ENCODE data around the gene S100A1.
"Not testable (repeated sequence)": the region's sequence is repeated elsewhere in the genome, so short reads cannot be mapped to it uniquely, and the experiment has no call there.

S100A1 gene

GRCh38 chr1:153633161-153633753, 5.0 kb downstream of the S100A1 start:
- DNase-seq, result no peak

- peak; percentile 97 for DNase-seq
Measured at GRCh38 chr1:153633754-153634665, 5.8 kb downstream of the S100A1 start, which contains the start of gene CHTOP. CHTOP (plus strand) TSS chr1:153634066; CDS start chr1:153636589, 2,523 bp downstream.

GRCh38 chr1:153635872-153636271, 7.6 kb downstream of the S100A1 start:
- no peak for DNase-seq

- DNase-seq, result no peak
Measured at GRCh38 chr1:153636312-153636711, 8.1 kb downstream of the S100A1 start.

- DNase-seq, result no peak
Measured at GRCh38 chr1:153638261-153638660, 10.0 kb downstream of the S100A1 start.

- DNase-seq, result no peak
Measured at GRCh38 chr1:153639280-153639679, 11.0 kb downstream of the S100A1 start.

- DNase-seq, result not testable (repeated sequence)
Measured at GRCh38 chr1:153640213-153640612, 12.0 kb downstream of the S100A1 start.

GRCh38 chr1:153640861-153641260, 12.6 kb downstream of the S100A1 start:
- DNase-seq, result no peak

GRCh38 chr1:153642161-153642560, 13.9 kb downstream of the S100A1 start:
- DNase-seq, result no peak

GRCh38 chr1:153643100-153643499, 14.9 kb downstream of the S100A1 start:
- DNase-seq, result no peak

GRCh38 chr1:153643816-153644215, 15.6 kb downstream of the S100A1 start:
- DNase-seq, result no peak

- no peak for DNase-seq
Measured at GRCh38 chr1:153646672-153647345, 18.6 kb downstream of the S100A1 start.

- no peak for DNase-seq
Measured at GRCh38 chr1:153647346-153647714, 19.1 kb downstream of the S100A1 start.

- no peak for DNase-seq
Measured at GRCh38 chr1:153648000-153648643, 19.9 kb downstream of the S100A1 start.

GRCh38 chr1:153649137-153649862, 21.1 kb downstream of the S100A1 start:
- no peak for DNase-seq

- DNase-seq, result no peak
Measured at GRCh38 chr1:153649863-153650235, 21.6 kb downstream of the S100A1 start.

- DNase-seq, result no peak
Measured at GRCh38 chr1:153651771-153652170, 23.5 kb downstream of the S100A1 start.

GRCh38 chr1:153652805-153653500, 24.7 kb downstream of the S100A1 start:
- no peak for DNase-seq

GRCh38 chr1:153655333-153655732, 27.1 kb downstream of the S100A1 start:
- no peak for DNase-seq

GRCh38 chr1:153658400-153659174, 30.4 kb downstream of the S100A1 start, which contains the start of gene SNAPIN:
SNAPIN (plus strand) TSS chr1:153658703; CDS start chr1:153658744, 41 bp downstream.
- DNase-seq, result peak; percentile 92

- DNase-seq, result no peak
Measured at GRCh38 chr1:153659175-153659534, 30.9 kb downstream of the S100A1 start.
